H9 (cell line): ENCODE measurements around the gene FXN. TPM values are rescaled to one million over a fixed set of nuclear protein-coding genes. Genes with fewer than 3 reads are reported as not detected.
A peak's percentile ranks its signal among the peaks of the same experiment; 100 is the strongest.

Experiments used
- DNase-seq: peaks from one replicate; pipeline ENCODE4 v3.0.0-alpha.2; 2017
- H2AFZ ChIP-seq: one replicate; pipeline ENCODE4 v1.6.1; 2013; ENCODE audit warnings: mild to moderate bottlenecking, low read length, control low read depth, moderate library complexity
- H2AK5ac ChIP-seq: 2 replicates; pipeline ENCODE4 v1.6.1; 2013; ENCODE audit warnings: low read length, control low read depth, mixed read lengths; ENCODE audit not compliant: insufficient read length
- H2BK120ac ChIP-seq: one replicate; pipeline ENCODE4 v1.6.1; 2013; ENCODE audit warnings: low read depth, mild to moderate bottlenecking, low read length, control low read depth, inconsistent platforms; ENCODE audit not compliant: poor library complexity, severe bottlenecking
- H2BK12ac ChIP-seq: 2 replicates; pipeline ENCODE4 v1.6.1; 2013; ENCODE audit warnings: low read length, control low read depth, mixed read lengths, low read depth; ENCODE audit not compliant: insufficient read length
- H2BK15ac ChIP-seq: 2 replicates; pipeline ENCODE4 v1.6.1; 2013; ENCODE audit warnings: low read depth, low read length, control low read depth
- H2BK20ac ChIP-seq: one replicate; pipeline ENCODE4 v1.6.1; 2013; ENCODE audit warnings: low read depth, mild to moderate bottlenecking, low read length, control low read depth, inconsistent platforms; ENCODE audit not compliant: poor library complexity, severe bottlenecking
- H2BK5ac ChIP-seq: 2 replicates; pipeline ENCODE4 v1.6.1; 2013; ENCODE audit warnings: low read length, control low read depth, mixed read lengths; ENCODE audit not compliant: insufficient read length
- H3K14ac ChIP-seq: 2 replicates; pipeline ENCODE4 v1.6.1; 2013; ENCODE audit warnings: low read length, control low read depth; ENCODE audit not compliant: insufficient read depth
- H3K18ac ChIP-seq: 2 replicates; pipeline ENCODE4 v1.6.1; 2013; ENCODE audit warnings: low read depth, mild to moderate bottlenecking, mixed read lengths, low read length, control low read depth; ENCODE audit not compliant: insufficient read length
- H3K23ac ChIP-seq: 2 replicates; pipeline ENCODE4 v1.6.1; 2013; ENCODE audit warnings: low read length, control low read depth, mixed read lengths, low read depth; ENCODE audit not compliant: insufficient read length
- H3K23me2 ChIP-seq: 2 replicates; pipeline ENCODE4 v1.6.1; 2013; ENCODE audit warnings: low read depth, mild to moderate bottlenecking, mixed read lengths, low read length, control low read depth; ENCODE audit not compliant: insufficient read length, poor library complexity, severe bottlenecking
- H3K27ac ChIP-seq: 2 replicates; pipeline ENCODE4 v1.5.1; 2013; ENCODE audit warnings: low read length, control low read depth, mixed read lengths, low read depth; ENCODE audit not compliant: insufficient read length
- H3K27me3 ChIP-seq: 2 replicates; pipeline ENCODE4 v1.6.1; 2013; ENCODE audit warnings: low read length, control low read depth, inconsistent platforms; ENCODE audit not compliant: insufficient read depth
- H3K4ac ChIP-seq: 2 replicates; pipeline ENCODE4 v1.6.1; 2013; ENCODE audit warnings: low read depth, mild to moderate bottlenecking, control low read depth, inconsistent platforms, low read length, moderate library complexity
- H3K4me1 ChIP-seq: 2 replicates; pipeline ENCODE4 v1.6.1; 2013; ENCODE audit warnings: low read length, control low read depth, inconsistent platforms; ENCODE audit not compliant: insufficient read depth
- H3K4me2 ChIP-seq: 2 replicates; pipeline ENCODE4 v1.6.1; 2013; ENCODE audit warnings: low read length, control low read depth, mixed read lengths; ENCODE audit not compliant: insufficient read length, insufficient read depth
- H3K56ac ChIP-seq: 2 replicates; pipeline ENCODE4 v1.6.1; 2013; ENCODE audit warnings: low read depth, mild to moderate bottlenecking, mixed read lengths, low read length, control low read depth; ENCODE audit not compliant: insufficient read length
- H3K79me1 ChIP-seq: 2 replicates; pipeline ENCODE4 v1.6.1; 2013; ENCODE audit warnings: low read depth, mild to moderate bottlenecking, moderate library complexity, low read length, control low read depth, inconsistent platforms; ENCODE audit not compliant: insufficient read depth, poor library complexity, severe bottlenecking
- H3K79me2 ChIP-seq: 2 replicates; pipeline ENCODE4 v1.6.1; 2013; ENCODE audit warnings: low read length, control low read depth, inconsistent platforms; ENCODE audit not compliant: insufficient read depth
- H3K9ac ChIP-seq: 2 replicates; pipeline ENCODE4 v1.6.1; 2013; ENCODE audit warnings: low read length, control low read depth, mixed read lengths; ENCODE audit not compliant: insufficient read length; ENCODE audit errors: extremely low read depth
- H3K9me3 ChIP-seq: one replicate; pipeline ENCODE4 v1.6.1; 2013; ENCODE audit warnings: low read depth, low read length, inconsistent platforms; ENCODE audit not compliant: control insufficient read depth
- H3T11ph ChIP-seq: one replicate; pipeline ENCODE4 v1.6.1; 2013; ENCODE audit warnings: mild to moderate bottlenecking, low read length, control low read depth, inconsistent platforms
- H4K20me1 ChIP-seq: one replicate; pipeline ENCODE4 v1.6.1; 2013; ENCODE audit not compliant: control insufficient read depth, insufficient read length, insufficient read depth
- H4K5ac ChIP-seq: 2 replicates; pipeline ENCODE4 v1.6.1; 2013; ENCODE audit warnings: low read depth, mild to moderate bottlenecking, mixed read lengths, low read length, control low read depth; ENCODE audit not compliant: insufficient read length
- H4K8ac ChIP-seq: replicated peaks from 2 replicates; pipeline ENCODE4 v1.6.1; 2013; ENCODE audit warnings: low read length, control low read depth, mixed read lengths, low read depth; ENCODE audit not compliant: insufficient read length
- H4K91ac ChIP-seq: 2 replicates; pipeline ENCODE4 v1.6.1; 2013; ENCODE audit warnings: low read depth, mild to moderate bottlenecking, moderate library complexity, mixed read lengths, low read length, control low read depth; ENCODE audit not compliant: insufficient read length
- H3K27ac Mint-ChIP-seq, 3 experiments: 2 replicates in 2 of 3; 3 replicates in 1 of 3; pipeline ENCODE4 v1.8.0; 2020 to 2021; ENCODE audit warnings: mixed read lengths in 3 of 3, mild to moderate bottlenecking in 1 of 3, moderate library complexity in 1 of 3
- H3K27me3 Mint-ChIP-seq: 2 replicates; pipeline ENCODE4 v1.8.0; 2021; ENCODE audit warnings: low read depth, mild to moderate bottlenecking, moderate library complexity, mixed read lengths
- H3K36me3 Mint-ChIP-seq, 3 experiments: 2 replicates in 2 of 3; 3 replicates in 1 of 3; pipeline ENCODE4 v1.8.0; 2020 to 2021; ENCODE audit warnings: low read depth in 3 of 3, mixed read lengths in 3 of 3; ENCODE audit not compliant: insufficient read depth in 1 of 3
- H3K4me1 Mint-ChIP-seq, 2 experiments: 2 replicates each; pipeline ENCODE4 v1.8.0; 2020; ENCODE audit warnings: mixed read lengths in 2 of 2
- H3K4me3 Mint-ChIP-seq, 2 experiments: 2 replicates in 1 of 2; 3 replicates in 1 of 2; pipeline ENCODE4 v1.8.0; 2020 to 2021; ENCODE audit warnings: mild to moderate bottlenecking in 2 of 2, mixed read lengths in 2 of 2, moderate library complexity in 1 of 2
- H3K9me3 Mint-ChIP-seq, 2 experiments: 2 replicates in 1 of 2; 3 replicates in 1 of 2; pipeline ENCODE4 v1.8.0; 2020; ENCODE audit warnings: mild to moderate bottlenecking in 2 of 2, mixed read lengths in 2 of 2, moderate library complexity in 1 of 2
- CTCF ChIP-seq: fragments of 200-600 bp; sonication (generic); conservative IDR thresholded peaks from 3 replicates; pipeline ENCODE4 v1.8.0; 2021; ENCODE audit warnings: antibody characterized with exemption, mild to moderate bottlenecking
- WGBS: extraction: QIAGEN DNeasy Blood & Tissue Kit; methylation state at CpG from one replicate; pipeline ENCODE4 v1.1.7; 2013; ENCODE audit warnings: missing lambda C conversion rate, low lambda C conversion rate, mixed read lengths; ENCODE audit not compliant: insufficient read length; ENCODE audit errors: extremely low coverage; 5-methylcytosine and 5-hydroxymethylcytosine counted together
- total RNA-seq: library from RNA; stranded (reverse); gene quantifications from 2 replicates; pipeline ENCODE4 v1.2.1, GENCODE V29; 2021

Gene FXN
- total RNA-seq, 1 experiment from 2014 or later, result 34.4 TPM

- no peak overlapping the region for H2BK120ac ChIP-seq
- H2BK12ac ChIP-seq, result no peak overlapping the region
- peak; percentile 38; the same call in 2 of the 3 replicates for TF ChIP-seq CTCF
- WGBS, result no CpG with 5 or more reads among the region's 7 CpGs
- no peak overlapping the region for H2AFZ ChIP-seq
- no peaks in the 10 kb centered on the region for H3K27me3 ChIP-seq
- H3K23me2 ChIP-seq, result no peaks in the 10 kb centered on the region
- no peak overlapping the region for H3K18ac ChIP-seq
- H3K9me3 ChIP-seq, result no peaks in the 10 kb centered on the region
- H3K4me3 Mint-ChIP-seq, result no peak overlapping the region
- no peak overlapping the region for H4K91ac ChIP-seq
- no peak overlapping the region for H2BK15ac ChIP-seq
- H3K36me3 Mint-ChIP-seq, result peaks cover 10 to 33% (median 18%) of the 10 kb centered on the region in 3 experiments
- H3T11ph ChIP-seq, result no peak overlapping the region
- no peak overlapping the region for H3K4ac ChIP-seq
- H2AK5ac ChIP-seq, result no peak overlapping the region
- H4K8ac ChIP-seq, result no peak overlapping the region
- no peak overlapping the region for H2BK20ac ChIP-seq
- H3K4me1 ChIP-seq, result no peaks in the 10 kb centered on the region; the same call in 1 of the 2 replicates
- H3K79me2 ChIP-seq, result peaks cover 6% of the 10 kb centered on the region; the same call in 1 of the 2 replicates
- H3K4me2 ChIP-seq, result no peak overlapping the region
- H3K23ac ChIP-seq, result no peak overlapping the region
- peak overlapping the region; percentile 27 to 65 (median 48); a peak in 3 of 7 replicates for H3K27ac Mint-ChIP-seq
- DNase-seq, result peak; percentile 30
- H3K9ac ChIP-seq, result no peak overlapping the region
- no peak overlapping the region for H3K27ac ChIP-seq
- no peak overlapping the region for H3K14ac ChIP-seq
- H3K56ac ChIP-seq, result no peak overlapping the region
- no peak overlapping the region for H2BK5ac ChIP-seq
- H3K79me1 ChIP-seq, result peaks cover 5% of the 10 kb centered on the region
- peaks cover 12 to 24% of the 10 kb centered on the region in 2 experiments for H3K4me1 Mint-ChIP-seq
- no peak overlapping the region for H4K5ac ChIP-seq
- H3K9me3 Mint-ChIP-seq, result no peaks in the 10 kb centered on the region
- no peaks in the 10 kb centered on the region for H3K27me3 Mint-ChIP-seq
- no peaks in the 10 kb centered on the region for H4K20me1 ChIP-seq
These were observed 113.8 kb downstream of the FXN start for GRCh38 chr9:69149321-69149807.

Other genes with a start within 250 kb of the FXN start
- gene PRKACG, start 21.6 kb upstream of the FXN start, total RNA-seq, result not detected in 2 replicates
- 130 and 133 TPM in 2 replicates for gene TJP2, start 138.5 kb downstream of the FXN start, total RNA-seq